MM.1S (cell line): ENCODE measurements around the gene ANGPT4.

ENCODE experiments used
- CTCF ChIP-seq: fragments of 300-600 bp; sonication (generic); IDR thresholded peaks from 2 replicates; pipeline ENCODE4 v1.5.1; 2016; ENCODE audit warnings: antibody characterized with exemption, low read length, mixed read lengths
- EZH2 ChIP-seq: fragments of 300-600 bp; sonication (generic); optimal IDR thresholded peaks from 2 replicates; pipeline ENCODE3; 2017; ENCODE audit warnings: low read depth, mild to moderate bottlenecking, antibody characterized with exemption, low read length, mixed read lengths

GRCh38 chr20:919491-919916 lies 3.4 kb upstream of the ANGPT4 start:
- TF ChIP-seq CTCF (no peak), EZH2 (no peak)
